GM19043 (cell line): Measurements from ENCODE around the gene OLAH.
"Not testable (repeated sequence)": the region's sequence is repeated elsewhere in the genome, so short reads cannot be mapped to it uniquely, and the experiment has no call there.

ENCODE experiments used
- ATAC-seq: cut with Tn5 transposase; IDR thresholded peaks from one replicate; pipeline ENCODE4 v1.9.1; 2021; ENCODE audit warnings: low read depth; ENCODE audit not compliant: unreplicated experiment

Gene OLAH

GRCh38 chr10:15043674-15044073, at the start of gene OLAH:
Gene OLAH, plus strand, starts transcription at chr10:15043943. Its CDS starts 3,346 bp downstream, at chr10:15047289.
- ATAC-seq, result no peak

- ATAC-seq, result no peak
Observed at GRCh38 chr10:14995964-14996565, 47.7 kb upstream of the OLAH start.

GRCh38 chr10:15013530-15013929, 30.2 kb upstream of the OLAH start:
- ATAC-seq, result not testable (repeated sequence)

GRCh38 chr10:15015451-15015850, 28.3 kb upstream of the OLAH start:
- no peak for ATAC-seq

GRCh38 chr10:15020966-15021365, 22.8 kb upstream of the OLAH start:
- not testable (repeated sequence) for ATAC-seq

- not testable (repeated sequence) for ATAC-seq
Observed at GRCh38 chr10:15023079-15023478, 20.7 kb upstream of the OLAH start.

- ATAC-seq, result not testable (repeated sequence)
Observed at GRCh38 chr10:15024017-15025004, 19.4 kb upstream of the OLAH start.

- ATAC-seq, result not testable (repeated sequence)
Observed at GRCh38 chr10:15025040-15025439, 18.7 kb upstream of the OLAH start.

GRCh38 chr10:15027741-15028140, 16.0 kb upstream of the OLAH start:
- ATAC-seq, result no peak

GRCh38 chr10:15035385-15036301, 8.1 kb upstream of the OLAH start:
- no peak for ATAC-seq

GRCh38 chr10:15037691-15038090, 6.1 kb upstream of the OLAH start:
- no peak for ATAC-seq

- ATAC-seq, result no peak
Observed at GRCh38 chr10:15038416-15038815, 5.3 kb upstream of the OLAH start.

GRCh38 chr10:15045380-15045779, 1.6 kb downstream of the OLAH start:
- no peak for ATAC-seq

- no peak for ATAC-seq
Observed at GRCh38 chr10:15046626-15047025, 2.9 kb downstream of the OLAH start.

- ATAC-seq, result no peak
Observed at GRCh38 chr10:15049533-15049932, 5.8 kb downstream of the OLAH start.

- ATAC-seq, result no peak
Observed at GRCh38 chr10:15052121-15052520, 8.4 kb downstream of the OLAH start.

GRCh38 chr10:15053061-15053460, 9.3 kb downstream of the OLAH start:
- no peak for ATAC-seq

- ATAC-seq, result no peak
Observed at GRCh38 chr10:15058689-15059088, 14.9 kb downstream of the OLAH start.

- ATAC-seq, result no peak
Observed at GRCh38 chr10:15059914-15060313, 16.2 kb downstream of the OLAH start.

GRCh38 chr10:15060638-15061037, 16.9 kb downstream of the OLAH start:
- ATAC-seq, result no peak

- no peak for ATAC-seq
Observed at GRCh38 chr10:15067154-15067553, 23.4 kb downstream of the OLAH start.
